OCI-LY7 (cell line): ENCODE data around the gene RAD21L1.

ENCODE experiments used
- EZH2phosphoT487 ChIP-seq: fragments of 200-600 bp; sonication (generic); IDR thresholded peaks from 2 replicates; pipeline ENCODE4 v1.6.1; 2018; ENCODE audit warnings: low read depth, borderline replicate concordance, mild to moderate bottlenecking, mixed run types, antibody characterized with exemption, low read length, moderate library complexity, mixed read lengths
- TF ChIP-seq, protein P1 (sequence below): fragments of 200-600 bp; sonication (generic); conservative IDR thresholded peaks from 2 replicates; pipeline ENCODE4 v1.5.1; 2014; ENCODE audit warnings: mild to moderate bottlenecking, antibody characterized with exemption, low read length, moderate library complexity, mixed read lengths

- TF ChIP-seq, protein P1, sequence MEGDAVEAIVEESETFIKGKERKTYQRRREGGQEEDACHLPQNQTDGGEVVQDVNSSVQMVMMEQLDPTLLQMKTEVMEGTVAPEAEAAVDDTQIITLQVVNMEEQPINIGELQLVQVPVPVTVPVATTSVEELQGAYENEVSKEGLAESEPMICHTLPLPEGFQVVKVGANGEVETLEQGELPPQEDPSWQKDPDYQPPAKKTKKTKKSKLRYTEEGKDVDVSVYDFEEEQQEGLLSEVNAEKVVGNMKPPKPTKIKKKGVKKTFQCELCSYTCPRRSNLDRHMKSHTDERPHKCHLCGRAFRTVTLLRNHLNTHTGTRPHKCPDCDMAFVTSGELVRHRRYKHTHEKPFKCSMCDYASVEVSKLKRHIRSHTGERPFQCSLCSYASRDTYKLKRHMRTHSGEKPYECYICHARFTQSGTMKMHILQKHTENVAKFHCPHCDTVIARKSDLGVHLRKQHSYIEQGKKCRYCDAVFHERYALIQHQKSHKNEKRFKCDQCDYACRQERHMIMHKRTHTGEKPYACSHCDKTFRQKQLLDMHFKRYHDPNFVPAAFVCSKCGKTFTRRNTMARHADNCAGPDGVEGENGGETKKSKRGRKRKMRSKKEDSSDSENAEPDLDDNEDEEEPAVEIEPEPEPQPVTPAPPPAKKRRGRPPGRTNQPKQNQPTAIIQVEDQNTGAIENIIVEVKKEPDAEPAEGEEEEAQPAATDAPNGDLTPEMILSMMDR, result no peak
- no peak for TF ChIP-seq EZH2phosphoT487
Measured at GRCh38 chr20:1298166-1298565, 72.3 kb downstream of the RAD21L1 start.
